ENCODE results near the gene SELENOK. TPM values are rescaled to one million over a fixed set of nuclear protein-coding genes. Genes with fewer than 3 reads are reported as not detected.

SELENOK gene
- total and polyA plus RNA-seq, 2 of the 13 experiments (the other 11 are each of a cell fraction or from before 2014, with no cell fraction given), result 67.0 to 81.0 TPM

GRCh38 chr3:53843195-53844177, 48.2 kb downstream of the SELENOK start (continued):
- TF ChIP-seq PRDM4 (CRISPR knock-in tag; IDR thresholded peaks at IDR 0.05; ENCODE audit: borderline replicate concordance) (no peak), GMEB1 (CRISPR knock-in tag; IDR thresholded peaks at IDR 0.05; ENCODE audit: borderline replicate concordance) (no peak; the same call in 1 of the 2 replicates), BHLHE40 (IDR thresholded peaks at IDR 0.05; ENCODE audit: low read length) (no peak), NFRKB (IDR thresholded peaks at IDR 0.05) (no peak), ZNF703 (CRISPR knock-in tag; IDR thresholded peaks at IDR 0.05; ENCODE audit: borderline replicate concordance) (peak; percentile 92; the same call in 1 of the 2 replicates), HNRNPH1 (optimal IDR thresholded peaks at IDR 0.05; ENCODE audit: low read depth, low read length) (peak; percentile 78), HNRNPK (IDR thresholded peaks at IDR 0.05; ENCODE audit: low read depth, low read length, poor library complexity, severe bottlenecking) (no peak), ZNF598 (CRISPR knock-in tag; IDR thresholded peaks at IDR 0.05; ENCODE audit: borderline replicate concordance) (no peak), ZNF20 (CRISPR knock-in tag; IDR thresholded peaks at IDR 0.05) (no peak), ZNF614 (CRISPR knock-in tag; IDR thresholded peaks at IDR 0.05; ENCODE audit: borderline replicate concordance) (no peak), EEA1 (CRISPR knock-in tag; IDR thresholded peaks at IDR 0.05; ENCODE audit: borderline replicate concordance) (no peak), POLR2AphosphoS5 (IDR thresholded peaks at IDR 0.05; ENCODE audit: low read depth, low read length) (peak; percentile 31; the same call in 1 of the 2 replicates), SP5 (CRISPR knock-in tag; IDR thresholded peaks at IDR 0.05; ENCODE audit: borderline replicate concordance, low read depth) (0 out of 2 replicates have a peak, but pooled peaks have one; percentile 35), AKAP8 (CRISPR knock-in tag; IDR thresholded peaks at IDR 0.05) (peak; percentile 86; the same call in 1 of the 2 replicates), RNF219 (CRISPR knock-in tag; IDR thresholded peaks at IDR 0.05) (no peak; the same call in 1 of the 2 replicates), MIER2 (CRISPR knock-in tag; IDR thresholded peaks at IDR 0.05) (no peak), FOXC1 (CRISPR knock-in tag; IDR thresholded peaks at IDR 0.05; ENCODE audit: borderline replicate concordance) (no peak; the same call in 1 of the 2 replicates), REST (IDR thresholded peaks at IDR 0.05; ENCODE audit: borderline replicate concordance in 1 of 2, low read depth in 1 of 2, low read length in 2 of 2) (no peak)
